ENCODE measurements around the gene SPIRE1.

DNA sequence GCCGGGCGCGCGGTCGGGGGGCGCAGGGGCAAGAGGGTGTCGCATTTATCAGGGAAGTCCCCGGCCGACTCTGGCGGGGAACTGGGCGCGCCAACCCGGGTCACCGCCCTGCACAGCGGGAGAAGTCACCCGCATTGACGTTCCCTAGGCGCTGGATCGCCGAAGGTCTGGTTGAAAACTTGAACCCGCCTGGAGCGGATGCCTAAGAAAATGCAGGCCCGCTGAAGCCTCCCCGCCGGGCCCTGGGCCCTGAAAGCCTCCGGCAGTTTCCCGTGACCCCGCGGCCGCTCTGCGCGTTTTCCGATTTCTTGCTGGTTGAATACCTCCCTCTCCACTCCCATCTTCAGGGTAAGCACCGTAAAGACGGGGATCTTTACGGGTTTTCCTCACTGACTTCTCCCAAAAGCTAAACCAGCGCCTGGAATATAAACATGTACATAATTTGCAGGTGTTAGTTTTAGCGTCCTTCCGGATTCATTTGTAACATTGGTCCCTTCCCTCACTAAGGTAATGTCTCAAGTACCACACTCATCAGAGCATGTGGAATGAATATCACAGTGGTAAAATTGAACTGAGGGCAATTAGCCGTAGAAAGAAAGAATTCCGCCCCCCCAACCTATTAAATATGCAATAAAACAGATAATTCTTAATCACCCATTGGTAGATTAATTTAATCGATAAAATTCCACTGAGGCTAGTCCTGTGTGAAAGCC is 675 bp upstream of the SPIRE1 start:
- TF ChIP-seq TAF1 (IDR thresholded peaks at IDR 0.05; ENCODE audit: low read depth) (no peak), MXI1 (conservative IDR thresholded peaks at IDR 0.05; ENCODE audit: poor library complexity, severe bottlenecking) (no peak), SMC3 (conservative IDR thresholded peaks at IDR 0.05; ENCODE audit: poor library complexity) (no peak), RAD21 (conservative IDR thresholded peaks at IDR 0.05) (no peak), EP300 (conservative IDR thresholded peaks at IDR 0.05; ENCODE audit: poor library complexity, severe bottlenecking) (no peak), POLR2AphosphoS5 (IDR thresholded peaks at IDR 0.05) (peak; percentile 2), EZH2 (IDR thresholded peaks at IDR 0.05; ENCODE audit: borderline replicate concordance, insufficient read depth, low read length, poor library complexity, severe bottlenecking) (no peak)
- TF ChIP-seq, protein P1, sequence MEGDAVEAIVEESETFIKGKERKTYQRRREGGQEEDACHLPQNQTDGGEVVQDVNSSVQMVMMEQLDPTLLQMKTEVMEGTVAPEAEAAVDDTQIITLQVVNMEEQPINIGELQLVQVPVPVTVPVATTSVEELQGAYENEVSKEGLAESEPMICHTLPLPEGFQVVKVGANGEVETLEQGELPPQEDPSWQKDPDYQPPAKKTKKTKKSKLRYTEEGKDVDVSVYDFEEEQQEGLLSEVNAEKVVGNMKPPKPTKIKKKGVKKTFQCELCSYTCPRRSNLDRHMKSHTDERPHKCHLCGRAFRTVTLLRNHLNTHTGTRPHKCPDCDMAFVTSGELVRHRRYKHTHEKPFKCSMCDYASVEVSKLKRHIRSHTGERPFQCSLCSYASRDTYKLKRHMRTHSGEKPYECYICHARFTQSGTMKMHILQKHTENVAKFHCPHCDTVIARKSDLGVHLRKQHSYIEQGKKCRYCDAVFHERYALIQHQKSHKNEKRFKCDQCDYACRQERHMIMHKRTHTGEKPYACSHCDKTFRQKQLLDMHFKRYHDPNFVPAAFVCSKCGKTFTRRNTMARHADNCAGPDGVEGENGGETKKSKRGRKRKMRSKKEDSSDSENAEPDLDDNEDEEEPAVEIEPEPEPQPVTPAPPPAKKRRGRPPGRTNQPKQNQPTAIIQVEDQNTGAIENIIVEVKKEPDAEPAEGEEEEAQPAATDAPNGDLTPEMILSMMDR (IDR thresholded peaks at IDR 0.05; ENCODE audit: poor library complexity, severe bottlenecking), result no peak
- TF ChIP-seq, protein P2, sequence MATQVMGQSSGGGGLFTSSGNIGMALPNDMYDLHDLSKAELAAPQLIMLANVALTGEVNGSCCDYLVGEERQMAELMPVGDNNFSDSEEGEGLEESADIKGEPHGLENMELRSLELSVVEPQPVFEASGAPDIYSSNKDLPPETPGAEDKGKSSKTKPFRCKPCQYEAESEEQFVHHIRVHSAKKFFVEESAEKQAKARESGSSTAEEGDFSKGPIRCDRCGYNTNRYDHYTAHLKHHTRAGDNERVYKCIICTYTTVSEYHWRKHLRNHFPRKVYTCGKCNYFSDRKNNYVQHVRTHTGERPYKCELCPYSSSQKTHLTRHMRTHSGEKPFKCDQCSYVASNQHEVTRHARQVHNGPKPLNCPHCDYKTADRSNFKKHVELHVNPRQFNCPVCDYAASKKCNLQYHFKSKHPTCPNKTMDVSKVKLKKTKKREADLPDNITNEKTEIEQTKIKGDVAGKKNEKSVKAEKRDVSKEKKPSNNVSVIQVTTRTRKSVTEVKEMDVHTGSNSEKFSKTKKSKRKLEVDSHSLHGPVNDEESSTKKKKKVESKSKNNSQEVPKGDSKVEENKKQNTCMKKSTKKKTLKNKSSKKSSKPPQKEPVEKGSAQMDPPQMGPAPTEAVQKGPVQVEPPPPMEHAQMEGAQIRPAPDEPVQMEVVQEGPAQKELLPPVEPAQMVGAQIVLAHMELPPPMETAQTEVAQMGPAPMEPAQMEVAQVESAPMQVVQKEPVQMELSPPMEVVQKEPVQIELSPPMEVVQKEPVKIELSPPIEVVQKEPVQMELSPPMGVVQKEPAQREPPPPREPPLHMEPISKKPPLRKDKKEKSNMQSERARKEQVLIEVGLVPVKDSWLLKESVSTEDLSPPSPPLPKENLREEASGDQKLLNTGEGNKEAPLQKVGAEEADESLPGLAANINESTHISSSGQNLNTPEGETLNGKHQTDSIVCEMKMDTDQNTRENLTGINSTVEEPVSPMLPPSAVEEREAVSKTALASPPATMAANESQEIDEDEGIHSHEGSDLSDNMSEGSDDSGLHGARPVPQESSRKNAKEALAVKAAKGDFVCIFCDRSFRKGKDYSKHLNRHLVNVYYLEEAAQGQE (IDR thresholded peaks at IDR 0.05; ENCODE audit: borderline replicate concordance), result peak; percentile 11

Data from neural cell (in vitro differentiated cells).